Lower leg skin (tissue), 3 donors: Measurements from ENCODE around the gene NFE2L1.

Source experiments
- CTCF ChIP-seq, 3 donors: fragments of 450-650 bp; IDR thresholded peaks; one replicate each; pipeline ENCODE4 v1.5.1; 2016; ENCODE audit warnings: antibody characterized with exemption in 3 of 3, mild to moderate bottlenecking in 3 of 3, moderate library complexity in 2 of 3
- POLR2A ChIP-seq, 2 donors: fragments of 450-650 bp; IDR thresholded peaks; one replicate each; pipeline ENCODE4 v1.6.1; 2016 to 2017; ENCODE audit warnings: antibody characterized with exemption in 2 of 2, mild to moderate bottlenecking in 1 of 2, moderate library complexity in 1 of 2

DNA sequence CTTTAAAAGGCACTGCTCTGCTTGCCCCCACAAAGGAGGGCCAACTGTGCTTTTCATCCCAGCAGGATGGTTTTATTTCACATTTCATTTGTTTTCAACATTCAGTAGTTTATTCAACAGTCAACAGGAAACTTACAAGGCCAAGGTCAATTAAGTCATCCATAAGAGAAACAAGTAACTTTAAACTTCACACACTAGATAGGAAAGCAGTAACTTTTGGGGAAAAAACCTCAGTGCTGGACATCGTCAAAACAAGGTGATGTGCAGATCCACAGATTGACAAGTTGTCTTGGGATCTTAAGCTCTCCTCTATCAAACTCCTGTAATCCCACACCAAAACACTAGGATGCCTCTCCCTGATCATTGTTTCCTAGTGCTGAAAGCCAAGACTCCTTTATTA lies 18.5 kb downstream of the NFE2L1 start:
- TF ChIP-seq CTCF (IDR thresholded peaks at IDR 0.05) (no peak), POLR2A (IDR thresholded peaks at IDR 0.05) (no peak)
